ENCODE measurements around the gene PREX1. TPM values are rescaled to one million over a fixed set of nuclear protein-coding genes. Genes with fewer than 3 reads are reported as not detected.
A peak's percentile ranks its signal among the peaks of the same experiment; 100 is the strongest.

Gene PREX1
- total RNA-seq, 1 donor from 2014 or later = 20.8 TPM

DNA sequence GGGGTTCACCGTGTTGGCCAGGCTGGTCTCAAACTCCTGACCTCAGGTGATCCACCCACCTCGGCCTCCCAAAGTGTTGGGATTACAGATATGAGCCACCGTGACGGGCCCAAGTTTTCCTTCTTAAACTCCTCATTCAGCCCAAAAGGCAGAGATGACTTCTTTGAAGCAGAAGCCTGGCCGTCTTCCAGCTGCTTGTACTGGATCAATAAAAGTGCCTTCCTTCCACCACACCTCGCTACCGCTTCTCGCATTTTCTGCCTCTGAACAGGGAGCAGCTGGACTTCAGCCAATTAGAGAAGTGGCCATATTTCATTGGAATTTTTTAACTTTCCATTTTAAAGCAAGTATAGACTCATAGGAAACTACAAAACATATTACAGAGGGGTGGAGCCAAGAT, 241.1 kb downstream of the PREX1 start:
- H3K4me3 Mint-ChIP-seq = no peak overlapping the region
- no peak overlapping the region for H3K27ac Mint-ChIP-seq
- peaks cover 5% of the 10 kb centered on the region for H3K27me3 Mint-ChIP-seq
- peaks cover 22% of the 10 kb centered on the region for H3K4me1 Mint-ChIP-seq (ENCODE audit: unreplicated experiment)
- TF ChIP-seq, protein P1, sequence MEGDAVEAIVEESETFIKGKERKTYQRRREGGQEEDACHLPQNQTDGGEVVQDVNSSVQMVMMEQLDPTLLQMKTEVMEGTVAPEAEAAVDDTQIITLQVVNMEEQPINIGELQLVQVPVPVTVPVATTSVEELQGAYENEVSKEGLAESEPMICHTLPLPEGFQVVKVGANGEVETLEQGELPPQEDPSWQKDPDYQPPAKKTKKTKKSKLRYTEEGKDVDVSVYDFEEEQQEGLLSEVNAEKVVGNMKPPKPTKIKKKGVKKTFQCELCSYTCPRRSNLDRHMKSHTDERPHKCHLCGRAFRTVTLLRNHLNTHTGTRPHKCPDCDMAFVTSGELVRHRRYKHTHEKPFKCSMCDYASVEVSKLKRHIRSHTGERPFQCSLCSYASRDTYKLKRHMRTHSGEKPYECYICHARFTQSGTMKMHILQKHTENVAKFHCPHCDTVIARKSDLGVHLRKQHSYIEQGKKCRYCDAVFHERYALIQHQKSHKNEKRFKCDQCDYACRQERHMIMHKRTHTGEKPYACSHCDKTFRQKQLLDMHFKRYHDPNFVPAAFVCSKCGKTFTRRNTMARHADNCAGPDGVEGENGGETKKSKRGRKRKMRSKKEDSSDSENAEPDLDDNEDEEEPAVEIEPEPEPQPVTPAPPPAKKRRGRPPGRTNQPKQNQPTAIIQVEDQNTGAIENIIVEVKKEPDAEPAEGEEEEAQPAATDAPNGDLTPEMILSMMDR (conservative IDR thresholded peaks at IDR 0.05) = no peak
- H3K36me3 Mint-ChIP-seq = no peaks in the 10 kb centered on the region
- DNase-seq (ENCODE audit: extremely low spot score, unreplicated experiment) = no peak
- H3K9me3 Mint-ChIP-seq = no peaks in the 10 kb centered on the region

DNA sequence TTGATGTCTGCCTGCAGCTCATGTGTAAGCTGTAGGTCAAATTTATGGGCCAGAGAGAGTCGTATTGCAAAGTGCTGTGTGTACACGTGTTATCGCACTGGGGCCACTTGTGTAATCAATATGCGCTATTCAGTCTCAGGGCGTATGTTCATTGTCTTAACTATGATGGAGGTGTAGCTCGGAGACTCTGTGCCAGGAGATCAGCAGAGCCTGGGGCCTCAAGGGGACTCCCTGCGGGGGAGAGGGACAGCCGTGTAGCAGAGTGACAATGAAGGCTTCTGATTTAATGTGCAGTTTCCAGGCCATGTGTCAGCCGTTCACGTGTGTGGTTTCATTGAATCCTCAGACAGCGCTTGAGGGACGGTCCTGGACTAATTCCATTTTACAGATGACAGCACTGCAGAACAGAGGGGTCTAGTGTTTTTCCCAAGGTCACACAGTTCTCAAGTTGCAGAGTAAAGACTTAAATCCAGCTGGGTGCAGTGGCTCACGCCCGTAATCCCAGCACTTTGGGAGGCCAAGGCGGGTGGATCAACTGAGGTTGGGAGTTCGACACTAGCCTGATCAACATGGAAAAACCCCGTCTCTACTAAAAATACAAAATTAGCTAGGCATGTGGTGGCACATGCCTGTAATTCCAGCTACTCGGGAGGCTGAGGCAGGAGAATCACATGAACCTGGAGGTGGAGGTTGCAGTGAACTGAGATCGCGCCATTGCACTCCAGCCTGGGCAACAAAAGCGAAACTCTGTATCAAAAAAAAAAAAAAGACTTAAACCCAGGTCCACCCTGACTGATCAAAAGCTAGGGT, 242.5 kb downstream of the PREX1 start:
- TF ChIP-seq, protein P1 (conservative IDR thresholded peaks at IDR 0.05) = no peak
- H3K36me3 Mint-ChIP-seq = no peaks in the 10 kb centered on the region
- no peaks in the 10 kb centered on the region for H3K9me3 Mint-ChIP-seq
- no peak overlapping the region for H3K4me3 Mint-ChIP-seq
- peaks cover 22% of the 10 kb centered on the region for H3K4me1 Mint-ChIP-seq (ENCODE audit: unreplicated experiment)
- peaks cover 5% of the 10 kb centered on the region for H3K27me3 Mint-ChIP-seq
- DNase-seq (ENCODE audit: extremely low spot score, unreplicated experiment) = no peak
- H3K27ac Mint-ChIP-seq = peak overlapping the region; percentile 36

DNA sequence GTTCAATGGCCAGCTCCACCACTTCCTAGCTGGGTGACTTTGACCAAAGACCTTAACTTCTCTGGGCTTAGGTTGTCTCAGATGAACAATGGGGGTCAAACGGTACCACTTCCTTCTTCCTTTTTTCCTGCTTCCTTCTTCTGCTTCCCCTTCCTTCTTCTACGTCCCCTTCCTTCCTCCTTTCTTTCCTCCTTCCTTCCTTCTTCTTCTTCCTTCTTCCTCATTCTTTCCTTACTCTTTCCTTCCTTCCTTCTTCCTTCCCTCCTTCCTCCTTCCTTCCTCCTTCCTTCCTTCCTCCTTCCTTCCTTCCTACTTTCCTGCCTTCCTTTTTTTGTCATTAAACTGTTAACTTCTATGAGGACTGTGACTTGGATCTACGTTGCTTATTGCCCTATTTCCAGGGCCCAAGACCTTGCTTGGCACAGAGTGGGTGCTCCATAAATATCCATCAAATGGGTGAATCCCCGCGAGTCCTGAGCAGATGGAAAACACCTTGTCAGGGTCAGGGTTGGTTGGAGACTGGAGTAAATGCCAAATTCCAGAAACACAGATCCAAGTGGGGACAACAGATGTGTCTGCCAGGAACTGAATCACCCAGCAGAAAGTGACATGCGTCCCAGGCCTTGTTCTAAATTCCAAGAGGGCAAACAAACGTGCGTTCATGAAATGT, 243.3 kb downstream of the PREX1 start:
- Mint-ChIP-seq H3K36me3 (no peaks in the 10 kb centered on the region), H3K9me3 (no peaks in the 10 kb centered on the region), H3K27ac (peak overlapping the region; percentile 36), H3K4me1 (ENCODE audit: unreplicated experiment) (peaks cover 22% of the 10 kb centered on the region), H3K27me3 (peaks cover 5% of the 10 kb centered on the region), H3K4me3 (no peak overlapping the region)
- no peak for DNase-seq (ENCODE audit: extremely low spot score, unreplicated experiment)
- TF ChIP-seq, protein P1 (conservative IDR thresholded peaks at IDR 0.05) = no peak

DNA sequence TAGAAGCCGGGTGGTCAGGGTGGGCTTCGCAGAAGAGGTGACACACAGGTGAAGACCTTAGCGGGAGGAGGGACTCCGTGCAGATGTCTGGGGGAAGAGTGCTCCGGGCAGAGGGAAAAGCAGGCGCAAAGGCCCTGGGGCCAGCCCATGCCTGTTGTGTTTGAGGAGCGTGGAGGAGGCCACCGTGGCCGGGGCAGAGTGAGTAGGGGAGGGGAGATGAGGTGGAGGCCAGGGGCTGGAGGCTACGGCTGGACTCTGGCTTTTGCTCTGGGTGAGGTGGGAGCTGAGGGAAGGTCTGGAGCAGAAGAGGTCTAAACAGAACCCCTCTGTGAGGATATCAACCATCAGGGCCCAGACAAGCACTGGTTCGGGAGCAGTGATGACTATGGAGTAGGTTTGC, 244.0 kb downstream of the PREX1 start:
- H3K4me1 Mint-ChIP-seq (ENCODE audit: unreplicated experiment) = peaks cover 25% of the 10 kb centered on the region
- H3K27ac Mint-ChIP-seq = no peak overlapping the region
- DNase-seq (ENCODE audit: extremely low spot score, unreplicated experiment) = no peak
- no peak overlapping the region for H3K4me3 Mint-ChIP-seq
- H3K27me3 Mint-ChIP-seq = peaks cover 5% of the 10 kb centered on the region
- no peaks in the 10 kb centered on the region for H3K9me3 Mint-ChIP-seq
- TF ChIP-seq, protein P1 (conservative IDR thresholded peaks at IDR 0.05) = no peak
- H3K36me3 Mint-ChIP-seq = no peaks in the 10 kb centered on the region

DNA sequence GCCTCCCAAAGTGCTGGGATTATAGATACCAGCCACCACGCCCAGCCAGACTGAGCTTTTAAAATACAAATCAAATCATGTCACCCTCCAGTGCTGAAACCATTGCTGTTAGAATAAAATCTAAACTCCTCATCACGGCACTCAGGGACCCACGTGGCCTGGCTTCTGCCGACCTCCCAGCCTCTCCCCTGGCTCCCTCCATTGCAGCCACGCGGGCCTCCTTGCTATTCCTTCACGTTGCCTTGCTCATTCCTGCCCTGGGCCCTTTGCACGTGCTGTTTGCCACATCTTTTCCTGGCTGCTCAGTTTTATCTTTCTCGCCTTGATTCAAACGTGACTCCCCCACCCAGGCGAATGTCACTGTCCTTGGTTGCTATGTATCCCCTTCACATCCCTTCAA, 244.6 kb downstream of the PREX1 start:
- DNase-seq (ENCODE audit: extremely low spot score, unreplicated experiment) = no peak
- no peak overlapping the region for H3K4me3 Mint-ChIP-seq
- H3K27ac Mint-ChIP-seq = no peak overlapping the region
- no peaks in the 10 kb centered on the region for H3K9me3 Mint-ChIP-seq
- TF ChIP-seq, protein P1 (conservative IDR thresholded peaks at IDR 0.05) = no peak
- H3K4me1 Mint-ChIP-seq (ENCODE audit: unreplicated experiment) = peaks cover 26% of the 10 kb centered on the region
- peaks cover 3% of the 10 kb centered on the region for H3K27me3 Mint-ChIP-seq
- no peaks in the 10 kb centered on the region for H3K36me3 Mint-ChIP-seq

Measured in type B pancreatic cell (in vitro differentiated cells).